IMR-90 (cell line): ENCODE data around the gene REN. TPM values are rescaled to one million over a fixed set of nuclear protein-coding genes. Genes with fewer than 3 reads are reported as not detected.

Experiments
- ATAC-seq: fragments of 200-7000 bp; cut with Tn5 transposase; 2 replicates; pipeline ENCODE4 v1.9.1; 2020; ENCODE audit warnings: low read depth, mild to moderate bottlenecking, moderate library complexity
- BruUV-seq: library from RNA; stranded (reverse); fragments of 400-500 nt; replicated peaks from 2 replicates; lab custom pipeline; 2021; lab: Mats Ljungman, UMichigan
- CTCF ChIA-PET: fragments of 300-600 bp; formaldehyde crosslinking; extraction: SDS; loops from one replicate; lab custom pipeline; 2021; ENCODE audit warnings: antibody characterized with exemption; lab: Yijun Ruan, JAX
- POLR2A ChIA-PET: fragments of 300-600 bp; sonication (Branson Sonifier 250); formaldehyde crosslinking; loops from one replicate; lab custom pipeline; 2022; ENCODE audit warnings: antibody characterized with exemption; ENCODE audit not compliant: unreplicated experiment; lab: Charles Lee
- DNase-seq: peaks from one replicate; pipeline ENCODE4 v3.0.0; 2013
- H2AFZ ChIP-seq: replicated peaks from 2 replicates; pipeline ENCODE3; 2013; ENCODE audit warnings: low read length, mild to moderate bottlenecking; ENCODE audit not compliant: poor library complexity
- H2AK5ac ChIP-seq: 2 replicates; pipeline ENCODE4 v1.6.1; 2013; ENCODE audit warnings: low read depth, low read length, inconsistent platforms
- H2AK9ac ChIP-seq: replicated peaks from 2 replicates; pipeline ENCODE3; 2013; ENCODE audit warnings: mild to moderate bottlenecking, low read depth, low read length, moderate library complexity; ENCODE audit not compliant: poor library complexity
- H2BK120ac ChIP-seq: 2 replicates; pipeline ENCODE4 v1.6.1; 2013; ENCODE audit warnings: low read depth, low read length, inconsistent platforms
- H2BK15ac ChIP-seq: 3 replicates; pipeline ENCODE4 v1.6.1; 2013; ENCODE audit warnings: low read depth, low read length, inconsistent platforms
- H2BK20ac ChIP-seq: 2 replicates; pipeline ENCODE4 v1.6.1; 2013; ENCODE audit warnings: low read depth, mild to moderate bottlenecking, inconsistent platforms, low read length, moderate library complexity
- H2BK5ac ChIP-seq: 2 replicates; pipeline ENCODE4 v1.6.1; 2013; ENCODE audit warnings: mild to moderate bottlenecking, low read depth, low read length, inconsistent platforms; ENCODE audit not compliant: poor library complexity, severe bottlenecking
- H3K14ac ChIP-seq: replicated peaks from 2 replicates; pipeline ENCODE4 v1.6.1; 2013; ENCODE audit warnings: low read depth, low read length, inconsistent platforms
- H3K18ac ChIP-seq: 2 replicates; pipeline ENCODE4 v1.6.1; 2013; ENCODE audit warnings: low read depth, low read length, control low read depth
- H3K23ac ChIP-seq: 2 replicates; pipeline ENCODE4 v1.6.1; 2013; ENCODE audit warnings: low read depth, low read length, inconsistent platforms
- H3K27ac ChIP-seq: 2 replicates; pipeline ENCODE4 v1.5.1; 2013; ENCODE audit warnings: mild to moderate bottlenecking, control low read depth, low read length; ENCODE audit not compliant: insufficient read depth
- H3K27me3 ChIP-seq: 2 replicates; pipeline ENCODE4 v1.6.1; 2013; ENCODE audit warnings: low read length; ENCODE audit not compliant: control insufficient read depth, insufficient read depth
- H3K36me3 ChIP-seq: 2 replicates; pipeline ENCODE4 v1.6.1; 2013; ENCODE audit warnings: low read length, mixed read lengths; ENCODE audit not compliant: control insufficient read depth, insufficient read depth
- H3K4ac ChIP-seq: 2 replicates; pipeline ENCODE4 v1.6.1; 2013; ENCODE audit warnings: low read depth, low read length, inconsistent platforms
- H3K4me1 ChIP-seq: 2 replicates; pipeline ENCODE4 v1.6.1; 2013; ENCODE audit warnings: low read length, mixed read lengths; ENCODE audit not compliant: control insufficient read depth, insufficient read depth
- H3K4me2 ChIP-seq: 2 replicates; pipeline ENCODE4 v1.6.1; 2013; ENCODE audit warnings: low read depth, mild to moderate bottlenecking, control low read depth, low read length, moderate library complexity
- H3K4me3 ChIP-seq: 2 replicates; pipeline ENCODE4 v1.5.1; 2013; ENCODE audit warnings: low read depth, mild to moderate bottlenecking, control low read depth, low read length, moderate library complexity; ENCODE audit not compliant: insufficient read depth
- H3K56ac ChIP-seq: 2 replicates; pipeline ENCODE4 v1.6.1; 2013; ENCODE audit warnings: low read length, inconsistent platforms; ENCODE audit not compliant: insufficient read depth; ENCODE audit errors: extremely low read depth
- H3K79me1 ChIP-seq, 2 experiments: 2 replicates each; pipeline ENCODE4 v1.6.1; 2013; ENCODE audit warnings: low read length in 2 of 2, inconsistent platforms in 1 of 2, low read depth in 1 of 2
- H3K9ac ChIP-seq: 2 replicates; pipeline ENCODE4 v1.6.1; 2013; ENCODE audit warnings: low read depth, low read length, control low read depth
- H3K9me1 ChIP-seq: 2 replicates; pipeline ENCODE4 v1.6.1; 2013; ENCODE audit warnings: low read length, inconsistent platforms; ENCODE audit not compliant: insufficient read depth
- H3K9me3 ChIP-seq: 2 replicates; pipeline ENCODE4 v1.6.1; 2013; ENCODE audit warnings: low read length; ENCODE audit not compliant: control insufficient read depth, insufficient read depth
- H4K20me1 ChIP-seq: 2 replicates; pipeline ENCODE4 v1.6.1; 2013; ENCODE audit warnings: low read length, inconsistent platforms; ENCODE audit not compliant: insufficient read depth
- H4K5ac ChIP-seq: 2 replicates; pipeline ENCODE4 v1.6.1; 2013; ENCODE audit warnings: mild to moderate bottlenecking, low read depth, low read length, control low read depth
- H4K8ac ChIP-seq, 2 experiments: 2 replicates each; pipeline ENCODE4 v1.6.1; 2013; ENCODE audit warnings: low read depth in 2 of 2, low read length in 2 of 2, control low read depth in 1 of 2, inconsistent platforms in 1 of 2
- H4K91ac ChIP-seq: 2 replicates; pipeline ENCODE4 v1.6.1; 2013; ENCODE audit warnings: low read depth, low read length, inconsistent platforms; ENCODE audit not compliant: insufficient read depth
- BHLHE40 ChIP-seq: fragments of 150-350 bp; IDR thresholded peaks from 2 replicates; pipeline ENCODE4 v1.6.1; 2016; ENCODE audit warnings: mild to moderate bottlenecking, low read depth, low read length
- CTCF ChIP-seq: conservative IDR thresholded peaks from 2 replicates; pipeline ENCODE4 v1.5.1; 2012; ENCODE audit warnings: mild to moderate bottlenecking, low read depth, low read length, improper control_type of control experiment
- ELK1 ChIP-seq: fragments of 150-350 bp; IDR thresholded peaks from 2 replicates; pipeline ENCODE4 v1.6.1; 2016; ENCODE audit warnings: low read depth, mild to moderate bottlenecking, low read length, moderate library complexity, borderline replicate concordance
- FOS ChIP-seq: fragments of 150-350 bp; IDR thresholded peaks from 2 replicates; pipeline ENCODE4 v1.6.1; 2016; ENCODE audit warnings: low read depth, low read length
- MAZ ChIP-seq: IDR thresholded peaks from 2 replicates; pipeline ENCODE4 v1.6.1; 2012; ENCODE audit warnings: low read depth, mild to moderate bottlenecking, low read length, improper control_type of control experiment, moderate library complexity, borderline replicate concordance
- POLR2A ChIP-seq: IDR thresholded peaks from 2 replicates; pipeline ENCODE4 v1.6.1; 2012; ENCODE audit warnings: mild to moderate bottlenecking, low read depth, low read length
- RAD21 ChIP-seq: IDR thresholded peaks from 2 replicates; pipeline ENCODE4 v1.6.1; 2012; ENCODE audit warnings: low read length, improper control_type of control experiment
- USF2 ChIP-seq: fragments of 150-350 bp; IDR thresholded peaks from 2 replicates; pipeline ENCODE4 v1.6.1; 2017; ENCODE audit warnings: mild to moderate bottlenecking, antibody characterized with exemption, low read length, low read depth
- WGBS, 2 experiments: methylation state at CpG; one replicate each; pipeline versions ENCODE4 v1.1.5 to v1.1.7; 2013; ENCODE audit warnings: missing lambda C conversion rate in 2 of 2; ENCODE audit not compliant: insufficient read length in 1 of 2; ENCODE audit errors: extremely low coverage in 2 of 2; 5-methylcytosine and 5-hydroxymethylcytosine counted together
- dilution Hi-C: fragments of 300-500 bp; cut with HindIII; formaldehyde crosslinking; loops from one replicate; pipeline ENCODE4 v1.14.3; 2018; ENCODE audit warnings: low sequenced_read_pairs; ENCODE audit not compliant: unreplicated experiment
- in situ Hi-C: fragments of 300-500 bp; cut with MboI; formaldehyde crosslinking; loops from 3 replicates; pipeline ENCODE4 v1.14.3; 2019; ENCODE audit warnings: low sequenced_read_pairs, inconsistent platforms, mixed read lengths
- intact Hi-C: fragments of 100-400 bp; cut with micrococcal nuclease; formaldehyde crosslinking; loops from 2 replicates; pipeline ENCODE4 v1.10.0; 2022
- polyA plus RNA-seq, 3 experiments: library from polyadenylated mRNA; depleted of rRNA; stranded (reverse); fragments of >200 nt; gene quantifications; 2 replicates each; pipeline ENCODE4 v1.2.3, GENCODE V29; 2012; ENCODE audit warnings: low replicate concordance in 1 of 3
- total RNA-seq: library from RNA; depleted of rRNA; stranded (reverse); fragments of >200 nt; gene quantifications from 2 replicates; pipeline ENCODE4 v1.2.3, GENCODE V29; 2012

Gene REN
- total and polyA plus RNA-seq, 2 of the 4 experiments (the other 2 are of a cell fraction) = 0.54 to 1.2 TPM

GRCh38 chr1:204170494-204171155, 4.5 kb upstream of the REN start:
- Histone ChIP-seq H3K27me3 (no peaks in the 10 kb centered on the region), H4K5ac (peak overlapping the region; percentile 39; the same call in 1 of the 2 replicates), H2AK9ac (no peak overlapping the region), H2AK5ac (peak overlapping the region; percentile 52; the same call in 1 of the 2 replicates), H3K23ac (no peak overlapping the region), H2BK120ac (peak overlapping the region; percentile 87; the same call in 1 of the 2 replicates), H3K4me1 (peaks cover 4% of the 10 kb centered on the region; the same call in 1 of the 2 replicates), H2BK15ac (peak overlapping the region; percentile 34; the same call in 2 of the 3 replicates), H3K18ac (peak overlapping the region; percentile 61; the same call in 1 of the 2 replicates), H4K8ac (peak overlapping the region; percentile 50 to 75; a peak in 2 of 4 replicates), H3K36me3 (no peaks in the 10 kb centered on the region), H2AFZ (no peak overlapping the region), H3K4me2 (no peak overlapping the region), H3K9me1 (peaks cover 7% of the 10 kb centered on the region), H2BK5ac (peak overlapping the region; percentile 40), H3K56ac (no peak overlapping the region), H3K9me3 (no peaks in the 10 kb centered on the region; the same call in 1 of the 2 replicates), H4K91ac (0 out of 2 replicates have a peak overlapping the region, but pooled peaks have one; percentile 31), H3K4me3 (no peak overlapping the region), H3K14ac (peak overlapping the region; percentile 64), H2BK20ac (peak overlapping the region; percentile 73), H3K4ac (peak overlapping the region; percentile 69; the same call in 1 of the 2 replicates), H4K20me1 (no peaks in the 10 kb centered on the region), H3K9ac (no peak overlapping the region), H3K27ac (no peak overlapping the region), H3K79me1 (0 out of 4 replicates have a peak, but pooled peaks cover 0 to 3% of the 10 kb centered on the region in 2 experiments)
- ChIA-PET CTCF (interaction anchor here (0.7 to 5.3 kb wide), 4 partner anchors 8 to 36 kb away, joined by 4 to 25 read pairs (median 6); no protein-coding TSS in a partner anchor), POLR2A (no interaction called here)
- ATAC-seq = no peak
- WGBS, 2 experiments = 83% methylated on average over 1 of the region's 3 CpGs; no CpG with 5 or more reads in 1 of the 2 experiments
- no TSS peak for BruUV-seq
- in situ Hi-C loops = no loop called here
- intact Hi-C loops = no loop called here
- TF ChIP-seq USF2 (no peak), POLR2A (no peak), FOS (no peak), MAZ (no peak), RAD21 (no peak), CTCF (no peak), BHLHE40 (no peak), ELK1 (no peak)
- dilution Hi-C loops = loop anchor here (25.0 kb wide), 1 partner anchor 217 kb away; no protein-coding TSS in a partner anchor
- no peak for DNase-seq
